ENCODE data around the gene RAB15.

DNA sequence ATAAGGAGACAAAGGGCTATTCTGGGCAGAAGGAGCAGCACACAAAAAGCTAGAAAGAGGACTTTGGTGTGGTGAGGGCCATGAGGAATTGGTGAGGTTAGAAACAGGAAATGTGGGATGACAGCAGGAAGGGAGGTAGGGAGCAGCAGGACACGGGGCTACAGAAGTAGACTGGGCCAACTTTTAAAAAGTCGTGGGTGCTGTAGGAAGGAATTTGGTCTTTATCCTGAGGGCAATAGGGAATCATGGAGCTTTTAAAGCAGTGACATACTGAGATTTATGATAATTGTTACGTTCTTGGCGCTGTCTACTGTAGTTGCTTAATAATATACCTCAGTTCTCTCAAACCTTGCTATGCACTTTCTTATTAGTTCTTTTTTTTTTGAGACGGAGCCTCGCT, 66.1 kb downstream of the RAB15 start:
- TF ChIP-seq, protein P1, sequence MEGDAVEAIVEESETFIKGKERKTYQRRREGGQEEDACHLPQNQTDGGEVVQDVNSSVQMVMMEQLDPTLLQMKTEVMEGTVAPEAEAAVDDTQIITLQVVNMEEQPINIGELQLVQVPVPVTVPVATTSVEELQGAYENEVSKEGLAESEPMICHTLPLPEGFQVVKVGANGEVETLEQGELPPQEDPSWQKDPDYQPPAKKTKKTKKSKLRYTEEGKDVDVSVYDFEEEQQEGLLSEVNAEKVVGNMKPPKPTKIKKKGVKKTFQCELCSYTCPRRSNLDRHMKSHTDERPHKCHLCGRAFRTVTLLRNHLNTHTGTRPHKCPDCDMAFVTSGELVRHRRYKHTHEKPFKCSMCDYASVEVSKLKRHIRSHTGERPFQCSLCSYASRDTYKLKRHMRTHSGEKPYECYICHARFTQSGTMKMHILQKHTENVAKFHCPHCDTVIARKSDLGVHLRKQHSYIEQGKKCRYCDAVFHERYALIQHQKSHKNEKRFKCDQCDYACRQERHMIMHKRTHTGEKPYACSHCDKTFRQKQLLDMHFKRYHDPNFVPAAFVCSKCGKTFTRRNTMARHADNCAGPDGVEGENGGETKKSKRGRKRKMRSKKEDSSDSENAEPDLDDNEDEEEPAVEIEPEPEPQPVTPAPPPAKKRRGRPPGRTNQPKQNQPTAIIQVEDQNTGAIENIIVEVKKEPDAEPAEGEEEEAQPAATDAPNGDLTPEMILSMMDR (IDR thresholded peaks at IDR 0.05): no peak
- no peak for TF ChIP-seq EP300 (IDR thresholded peaks at IDR 0.05; ENCODE audit: low read depth)

All from transverse colon (tissue), 3 donors.